HT-29 (cell line): ENCODE data around the gene GTF2H1. TPM values are rescaled to one million over a fixed set of nuclear protein-coding genes. Genes with fewer than 3 reads are reported as not detected.

Source experiments
- DNase-seq: peaks from one replicate; pipeline ENCODE4 v3.0.0-alpha.2; 2015; ENCODE audit warnings: low spot score
- total RNA-seq: library from RNA; depleted of rRNA; stranded (reverse); fragments of >200 nt; shearing (Covaris generic); gene quantifications from 2 replicates; pipeline ENCODE4 v1.2.3, GENCODE V29; 2014; rRNA removed

The GTF2H1 gene
- 50.7 and 55.4 TPM in 2 replicates for total RNA-seq

DNA sequence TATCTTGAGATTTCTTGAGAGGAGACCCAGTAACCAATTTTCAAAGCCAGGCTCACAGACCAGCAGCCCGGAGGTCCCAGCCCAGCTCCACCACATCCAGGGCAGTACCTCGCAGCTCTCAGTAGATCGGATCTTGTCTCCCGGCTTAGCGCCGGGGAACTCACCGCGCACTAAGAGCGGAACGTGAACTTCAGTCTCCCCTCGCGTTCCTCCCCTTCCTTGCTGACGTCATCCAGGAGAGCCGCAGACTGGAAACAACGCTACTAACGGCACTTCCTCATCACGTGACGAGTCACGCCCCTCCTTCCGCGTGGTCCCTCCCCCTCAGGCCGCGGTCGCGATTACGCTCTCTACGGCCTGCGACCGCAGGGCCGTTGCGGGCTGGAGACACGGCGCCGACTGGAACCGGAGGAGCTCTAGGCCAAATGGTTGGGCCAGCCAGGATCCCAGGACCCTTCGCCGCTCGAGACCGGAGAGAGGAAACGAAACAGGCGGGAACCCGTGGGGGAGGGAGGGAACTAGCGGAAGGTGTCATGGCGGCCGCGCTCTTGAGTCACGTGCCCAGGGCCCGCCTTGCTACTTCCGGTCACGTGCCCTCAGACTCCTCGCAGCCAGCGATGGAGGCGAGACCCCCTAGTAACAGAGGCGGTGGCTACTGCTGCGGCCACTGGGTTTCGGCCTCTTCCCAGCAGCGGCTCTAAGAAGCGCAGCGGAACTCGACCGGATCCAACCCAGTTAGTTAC, at the start of gene GTF2H1, which contains the start of gene HPS5:
TSS of gene GTF2H1 (plus strand) at position 599 of the 743 bp plus-strand sequence. CDS start 10,508 bp downstream, outside the sequence.
TSS of gene HPS5 (minus strand) at position 172 of the 743 bp plus-strand sequence. CDS start 4,282 bp downstream, outside the sequence.
- DNase-seq: peak; percentile 100

- no peak for DNase-seq
These were observed 44.6 kb upstream of the GTF2H1 start for GRCh38 chr11:18277565-18278271.

DNA sequence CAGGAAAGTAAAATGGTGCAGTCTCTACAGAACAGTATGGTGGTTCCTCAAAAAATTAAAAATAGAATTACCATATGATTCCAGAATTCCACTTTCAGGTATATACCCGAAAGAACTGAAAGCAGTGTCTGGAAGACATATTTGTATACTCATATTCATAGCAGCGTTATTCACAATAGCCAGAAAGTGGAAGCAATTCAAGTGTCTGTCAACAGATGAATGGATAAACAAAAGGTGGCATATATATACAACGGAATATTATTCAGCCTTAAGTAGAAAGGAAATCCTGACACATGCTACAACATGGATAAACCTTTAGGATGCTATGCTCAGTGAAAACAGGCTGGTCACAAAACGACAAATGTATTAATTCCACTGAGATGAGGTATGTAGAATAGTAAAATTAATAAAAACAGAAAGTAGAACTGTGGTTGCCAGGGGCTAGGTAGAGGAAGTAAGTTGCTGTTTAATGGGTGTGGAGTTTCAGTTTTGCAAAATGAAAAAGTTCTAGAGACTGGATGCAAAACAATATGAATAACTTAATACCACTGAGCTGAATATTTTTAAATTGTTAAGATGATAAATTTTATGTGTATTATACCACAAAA, 41.8 kb upstream of the GTF2H1 start:
- DNase-seq: no peak

GRCh38 chr11:18282626-18283025, 39.7 kb upstream of the GTF2H1 start:
- no peak for DNase-seq

DNA sequence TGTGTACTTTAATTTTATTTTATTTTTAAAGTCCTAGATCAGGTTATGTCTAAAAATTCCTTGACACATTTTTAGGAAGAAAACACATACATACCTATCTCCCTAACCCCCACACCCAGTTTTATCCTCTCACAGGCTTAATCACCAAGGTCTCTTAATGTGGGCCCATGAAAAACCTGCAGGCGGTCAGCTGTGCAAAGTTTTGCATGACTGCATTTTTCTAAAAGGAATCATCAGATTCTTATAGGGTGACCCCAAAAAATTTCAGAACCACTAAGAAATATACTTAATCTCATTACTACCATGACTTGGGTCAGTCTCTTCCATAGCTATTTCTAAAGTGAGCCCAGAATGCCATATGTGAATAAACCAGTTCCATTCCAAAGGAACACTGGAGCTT, 36.5 kb upstream of the GTF2H1 start:
- DNase-seq: no peak

GRCh38 chr11:18288911-18289310, 33.5 kb upstream of the GTF2H1 start:
- no peak for DNase-seq

- no peak for DNase-seq
These were observed 27.5 kb upstream of the GTF2H1 start for GRCh38 chr11:18294862-18295261.

GRCh38 chr11:18295316-18295715, 27.1 kb upstream of the GTF2H1 start:
- no peak for DNase-seq

DNA sequence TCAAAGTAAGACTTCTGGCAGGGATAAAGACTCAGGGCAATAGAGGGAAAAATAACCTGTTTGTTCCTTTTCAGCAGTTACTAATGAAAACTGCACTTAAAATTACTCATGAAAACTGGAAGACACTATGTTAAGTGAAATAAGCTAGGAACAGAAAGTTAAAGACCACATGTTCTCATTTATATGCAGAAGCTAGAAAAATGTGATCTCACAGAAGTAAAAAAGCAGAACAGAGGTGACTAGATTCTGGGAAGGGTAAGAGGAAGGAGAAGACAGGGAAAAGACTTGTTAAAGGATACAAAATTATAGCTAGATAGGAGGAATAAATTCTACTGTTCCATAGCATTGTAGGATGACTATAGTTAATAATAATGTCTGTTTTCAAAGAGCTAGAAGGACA, 22.6 kb upstream of the GTF2H1 start:
- DNase-seq: no peak

DNA sequence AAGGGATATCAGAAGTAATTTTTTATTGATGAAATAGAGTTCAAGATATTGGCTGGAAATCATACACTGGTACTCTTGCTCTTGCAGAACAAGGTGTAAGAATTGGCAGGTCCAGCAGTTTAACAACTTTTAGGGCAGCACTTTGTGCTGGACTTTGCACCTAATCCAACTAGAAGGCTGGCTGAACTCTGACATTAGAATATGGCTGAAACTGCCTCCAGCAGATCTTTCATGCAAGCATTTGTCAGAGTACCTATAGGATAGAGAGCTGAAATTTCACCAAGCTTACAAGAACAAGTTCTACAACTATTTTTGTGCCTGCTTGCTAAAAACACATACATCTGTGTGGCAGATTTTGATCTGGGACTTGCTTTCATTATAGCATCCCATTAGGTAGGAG, 17.6 kb upstream of the GTF2H1 start:
- no peak for DNase-seq

- no peak for DNase-seq
These were observed 14.8 kb upstream of the GTF2H1 start for GRCh38 chr11:18307461-18308139.

DNA sequence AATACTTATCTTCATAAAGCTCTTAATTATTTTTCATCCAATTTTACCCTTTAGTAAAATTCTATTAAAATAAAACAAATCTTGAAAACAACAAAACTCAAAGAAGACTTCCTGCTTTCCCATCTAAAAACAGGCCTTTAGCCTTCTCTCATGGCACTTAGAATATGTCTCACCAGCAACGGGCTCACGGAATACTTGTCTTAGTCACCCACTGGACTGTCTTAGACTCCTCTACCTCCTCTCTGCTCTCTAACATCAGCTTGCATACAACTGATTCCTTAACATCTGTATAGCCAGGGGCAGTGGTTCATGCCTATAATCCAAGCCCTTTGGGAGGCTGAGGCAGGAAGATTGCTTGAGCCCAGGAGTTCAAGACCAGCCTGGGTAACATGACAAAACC, 14.1 kb upstream of the GTF2H1 start:
- no peak for DNase-seq

DNA sequence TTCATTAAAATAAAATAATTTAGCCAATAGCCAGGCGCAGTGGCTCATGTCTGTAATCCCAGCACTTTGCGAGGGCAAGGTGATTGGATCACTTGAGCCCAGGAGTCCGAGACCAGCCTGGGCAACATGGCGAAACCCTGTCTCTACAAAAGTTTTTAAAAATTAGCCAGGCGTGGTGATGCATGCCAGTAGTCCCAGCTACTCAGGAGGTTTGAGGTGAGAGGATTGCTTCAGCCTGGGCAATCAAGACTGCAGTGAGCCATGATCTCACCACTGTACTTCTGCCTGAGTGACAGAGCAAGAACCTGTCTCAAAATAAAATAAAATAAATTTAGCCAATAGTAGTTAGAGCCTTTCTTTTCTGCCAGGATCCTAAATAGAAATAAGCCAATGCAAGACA, 12.7 kb upstream of the GTF2H1 start:
- DNase-seq: no peak

DNA sequence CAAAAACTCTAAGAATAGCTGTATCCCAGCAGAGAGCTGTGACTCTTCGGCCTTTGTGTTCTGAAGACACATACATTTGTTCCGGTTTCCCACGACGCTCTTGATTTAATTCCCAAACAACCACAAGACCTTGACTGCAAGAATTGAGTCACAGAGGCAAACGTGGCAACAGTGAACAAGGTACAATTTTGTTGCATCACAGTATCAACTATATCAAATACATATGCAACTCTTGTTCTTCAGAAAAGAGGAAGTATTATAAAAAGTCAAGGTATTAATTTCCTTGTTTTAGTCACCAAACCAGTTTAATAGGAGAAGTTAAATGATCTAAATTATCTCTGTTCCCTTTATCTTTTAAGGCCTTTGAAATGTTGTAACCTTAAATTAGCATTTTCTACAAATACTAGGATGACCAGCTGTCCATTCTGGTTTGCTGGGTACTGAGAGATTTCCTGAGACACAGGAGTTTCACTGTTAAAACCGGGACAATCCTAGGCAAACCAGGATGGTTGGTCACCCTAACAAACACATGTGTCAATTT, 11.5 kb upstream of the GTF2H1 start:
- DNase-seq: no peak

DNA sequence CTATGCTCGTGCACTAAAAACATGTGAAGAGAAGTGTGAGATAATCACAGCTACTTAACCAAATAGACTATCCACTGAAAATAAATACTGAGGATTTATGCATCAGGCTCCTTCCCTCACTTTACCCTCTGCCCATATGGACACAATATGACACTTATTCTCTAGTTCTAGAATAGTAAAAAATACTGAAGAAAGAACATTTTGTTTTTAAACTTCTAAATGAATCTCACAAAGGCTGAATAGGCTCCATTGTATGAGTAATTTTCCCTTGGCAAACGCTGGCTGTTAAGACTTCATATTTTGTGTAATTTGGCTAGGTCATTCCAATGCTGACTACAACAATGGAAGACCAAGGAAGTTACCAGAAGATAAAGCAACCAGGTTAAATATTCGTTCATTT, 10.4 kb upstream of the GTF2H1 start:
- no peak for DNase-seq

GRCh38 chr11:18312663-18313420, 9.5 kb upstream of the GTF2H1 start:
- no peak for DNase-seq

DNA sequence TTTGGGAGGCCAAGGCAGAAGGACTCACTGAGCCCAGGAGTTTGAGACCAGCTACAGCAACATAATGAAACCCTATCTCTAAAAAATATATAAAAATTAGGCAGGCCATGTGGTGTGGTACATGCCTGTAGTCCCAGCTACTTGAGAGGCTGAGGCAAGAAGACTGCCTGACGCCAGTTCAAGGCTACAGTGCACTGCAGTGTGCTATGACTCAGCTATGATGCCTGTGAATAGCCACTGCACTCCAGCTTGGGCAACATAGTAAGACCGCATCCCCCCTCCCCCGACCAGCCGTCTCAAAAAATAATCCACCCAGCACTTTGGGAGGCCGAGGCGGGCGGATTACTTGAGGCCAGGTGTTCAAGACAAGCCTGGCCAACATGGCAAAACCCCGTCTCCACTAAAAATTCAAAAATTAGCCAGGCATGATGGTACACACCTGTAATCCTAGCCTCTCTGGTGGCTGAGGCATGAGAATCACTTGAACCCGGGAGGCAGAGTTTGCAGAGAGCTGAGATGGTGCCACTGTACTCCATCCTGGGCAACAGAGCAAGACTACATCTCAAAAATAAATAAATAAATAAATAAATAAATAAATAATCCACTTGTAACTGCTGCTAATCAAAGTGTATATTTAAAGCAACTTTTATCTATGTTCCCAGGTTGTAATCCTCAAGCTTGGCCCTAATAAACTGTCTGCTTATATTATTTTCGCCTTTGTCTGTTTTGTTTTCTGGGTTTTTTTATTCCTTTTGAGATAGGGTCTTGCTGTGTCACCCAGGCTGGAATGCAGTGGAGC, 8.2 kb upstream of the GTF2H1 start:
- DNase-seq: no peak

DNA sequence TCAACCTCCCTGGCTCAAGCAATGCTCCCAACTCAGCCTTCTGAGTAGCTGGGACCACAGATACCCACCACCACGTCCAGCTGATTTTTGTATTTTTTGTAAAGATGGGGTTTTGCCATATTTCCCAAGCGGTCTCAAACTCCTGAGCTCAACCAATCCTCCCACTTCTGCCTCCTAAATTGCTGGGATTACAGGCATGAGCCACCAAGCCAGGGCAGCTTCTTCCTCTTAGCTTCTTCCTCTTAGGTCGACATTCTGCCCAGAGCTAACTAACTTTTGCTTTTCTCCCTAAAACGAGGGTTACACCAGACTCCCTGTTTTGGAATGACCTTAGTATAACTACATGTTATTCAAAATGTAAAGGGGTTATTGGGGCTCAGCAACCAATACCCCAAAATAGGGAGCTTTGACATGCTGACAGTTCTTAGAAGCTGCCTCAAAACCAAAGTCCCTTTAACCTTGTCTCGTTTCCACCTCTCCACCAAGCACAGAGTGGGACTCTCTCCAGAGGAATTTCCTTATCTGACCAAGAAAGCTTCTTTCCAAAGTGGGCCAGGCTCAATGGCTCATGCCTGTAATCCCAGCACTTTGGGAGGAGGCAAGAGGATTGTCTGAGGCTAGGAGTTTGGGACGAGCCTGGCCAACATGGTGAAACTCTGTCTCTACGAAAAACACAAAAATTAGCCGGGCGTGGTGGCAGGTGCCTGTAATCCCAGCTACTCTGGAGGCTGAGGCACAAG, 7.4 kb upstream of the GTF2H1 start:
- no peak for DNase-seq

DNA sequence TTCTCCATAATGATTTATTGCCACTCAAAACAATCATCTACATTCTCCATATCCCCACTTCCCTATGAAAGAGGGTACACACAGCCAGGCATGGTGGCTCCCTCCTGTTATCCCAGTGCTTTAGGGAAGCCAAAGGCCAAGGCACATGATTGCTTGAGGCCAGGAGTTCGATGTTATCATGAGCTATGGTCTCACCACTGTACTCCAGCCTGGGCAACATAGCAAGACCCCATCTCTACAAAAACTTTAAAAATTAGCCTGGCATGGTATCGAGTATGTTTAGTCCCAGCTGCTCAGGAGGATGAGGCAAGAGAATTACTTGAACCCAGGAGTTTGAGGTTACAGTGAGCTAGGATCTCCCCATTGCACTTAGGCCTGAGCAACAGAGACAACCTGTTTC, 6.5 kb upstream of the GTF2H1 start:
- no peak for DNase-seq
